Hematopoietic multipotent progenitor cell treated with erythropoietin and hydrocortisone succinate and interleukin-3 and kit ligand, for 17 days (in vitro differentiated cells): ENCODE data around the gene SLC22A25.
"Not testable (repeated sequence)": the region's sequence is repeated elsewhere in the genome, so short reads cannot be mapped to it uniquely, and the experiment has no call there.

Experiments used
- DNase-seq: peaks from one replicate; pipeline ENCODE4 v3.0.0-alpha.2; 2015; ENCODE audit warnings: low spot score

The SLC22A25 gene

DNA sequence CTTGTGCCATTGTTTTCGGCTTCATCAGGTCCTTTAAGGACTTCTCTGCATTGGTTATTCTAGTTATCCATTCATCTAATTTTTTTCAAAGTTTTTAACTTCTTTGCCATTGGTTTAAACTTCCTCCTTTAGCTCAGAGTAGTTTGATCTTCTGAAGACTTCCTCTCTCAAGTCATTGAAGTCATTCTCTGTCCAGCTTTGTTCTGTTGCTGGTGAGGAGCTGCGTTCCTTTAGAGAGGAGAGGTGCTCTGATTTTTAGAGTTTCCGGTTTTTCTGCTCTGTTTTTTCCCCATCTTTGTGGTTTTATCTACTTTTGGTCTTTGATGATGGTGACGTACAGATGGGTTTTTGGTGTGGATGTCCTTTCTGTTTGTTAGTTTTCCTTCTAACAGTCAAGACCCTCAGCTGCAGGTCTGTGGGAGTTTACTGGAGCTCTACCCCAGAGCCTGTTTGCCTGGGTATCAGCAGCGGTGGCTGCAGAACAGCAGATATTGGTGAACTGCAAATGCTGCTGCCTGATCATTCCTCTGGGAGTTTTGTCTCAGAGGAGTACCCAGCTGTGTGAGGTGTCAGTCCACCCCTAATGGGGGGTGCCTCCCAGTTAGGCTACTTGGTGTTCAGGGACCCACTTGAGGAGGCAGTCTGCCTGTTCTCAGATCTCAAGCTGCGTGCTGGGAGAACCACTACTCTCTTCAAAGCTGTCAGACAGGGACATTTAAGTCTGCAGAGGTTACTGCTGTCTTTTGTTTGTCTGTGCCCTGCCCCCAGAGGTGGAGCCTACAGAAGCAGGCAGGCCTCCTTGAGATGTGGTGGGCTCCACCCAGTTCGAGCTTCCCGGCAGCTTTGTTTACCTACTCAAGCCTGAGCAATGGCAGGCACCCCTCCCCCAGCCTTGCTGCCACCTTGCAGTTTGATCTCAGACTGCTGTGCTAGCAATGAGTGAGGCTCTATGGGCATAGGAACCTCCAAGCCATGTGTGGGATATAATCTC lies 7.6 kb downstream of the SLC22A25 start:
- DNase-seq, result not testable (repeated sequence)

DNA sequence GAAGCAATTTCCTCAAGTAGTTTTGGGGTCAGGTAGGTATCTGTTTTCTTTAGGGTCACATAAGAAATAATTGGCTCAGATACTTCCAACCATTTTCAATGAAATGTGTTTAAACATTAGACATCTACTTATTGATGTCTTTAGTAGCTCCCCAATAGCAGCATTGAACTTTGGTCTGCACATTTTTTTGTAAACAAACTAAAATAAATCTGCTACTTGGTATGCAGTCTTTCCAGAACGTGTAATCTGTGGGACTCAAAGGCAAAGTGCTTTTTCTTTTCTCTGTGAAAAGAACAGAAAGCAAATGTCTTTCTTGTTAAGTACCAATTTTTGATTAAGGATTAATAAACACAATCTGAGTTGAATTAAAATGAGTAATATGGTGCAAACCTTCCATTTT lies 13.6 kb downstream of the SLC22A25 start:
- DNase-seq, result no peak

DNA sequence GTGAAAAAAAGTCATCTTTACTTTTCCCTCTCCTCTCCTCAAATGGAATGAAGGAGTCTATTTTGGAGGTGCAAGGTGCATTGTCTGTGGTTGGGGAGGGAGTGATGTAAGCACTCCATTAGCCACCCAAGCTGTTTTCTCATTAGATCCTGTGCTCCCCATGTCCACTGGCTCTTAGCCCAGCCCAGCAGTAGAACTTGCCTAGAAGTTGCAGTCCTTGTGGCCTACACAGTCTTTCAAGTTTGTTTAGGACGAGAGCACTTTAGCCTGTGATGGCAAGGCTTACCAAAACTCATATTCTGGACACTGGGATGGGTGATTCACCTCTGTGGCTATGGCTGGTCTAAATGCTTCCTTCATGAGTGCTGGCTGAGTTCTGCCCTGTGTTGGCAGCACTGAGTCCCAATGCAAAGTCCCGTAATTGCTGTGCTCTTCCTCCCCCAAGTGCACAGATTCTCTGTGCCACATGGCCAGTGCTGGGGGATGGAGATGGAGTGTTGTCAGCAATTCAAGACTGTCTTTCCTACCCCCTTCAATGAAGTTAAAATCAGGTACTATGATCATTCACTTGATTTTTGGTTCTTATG lies 15.8 kb downstream of the SLC22A25 start:
- DNase-seq, result no peak

DNA sequence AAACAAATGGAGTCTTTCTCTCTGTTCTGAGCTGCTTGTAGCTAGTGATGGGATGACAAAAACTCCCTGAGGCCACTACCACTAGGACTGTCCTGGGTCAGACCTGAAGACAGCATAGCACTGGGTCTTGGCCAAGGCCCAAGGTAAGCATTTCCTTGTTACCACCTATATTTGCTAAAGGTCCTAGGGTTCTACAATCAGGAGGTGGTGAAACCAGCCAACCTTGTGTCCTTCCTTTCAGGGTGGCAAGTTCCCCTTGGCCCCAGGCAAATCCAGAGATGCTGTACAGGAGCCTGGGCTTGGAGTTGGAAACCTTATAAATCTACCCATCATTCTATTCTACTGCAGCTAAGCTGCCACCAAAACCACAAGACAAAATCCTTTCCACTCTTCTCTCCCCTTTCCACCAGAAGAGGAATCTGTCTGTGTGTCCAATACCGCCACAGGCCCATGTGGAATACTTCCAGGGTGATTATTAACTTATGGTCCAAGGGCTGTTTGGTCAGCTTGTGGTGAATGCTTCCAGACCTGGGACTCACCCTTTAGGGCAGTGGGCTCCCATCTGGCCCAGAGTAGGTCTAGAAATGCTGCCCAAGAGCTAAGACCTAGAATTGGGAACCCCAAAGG lies 16.8 kb downstream of the SLC22A25 start:
- DNase-seq, result no peak

DNA sequence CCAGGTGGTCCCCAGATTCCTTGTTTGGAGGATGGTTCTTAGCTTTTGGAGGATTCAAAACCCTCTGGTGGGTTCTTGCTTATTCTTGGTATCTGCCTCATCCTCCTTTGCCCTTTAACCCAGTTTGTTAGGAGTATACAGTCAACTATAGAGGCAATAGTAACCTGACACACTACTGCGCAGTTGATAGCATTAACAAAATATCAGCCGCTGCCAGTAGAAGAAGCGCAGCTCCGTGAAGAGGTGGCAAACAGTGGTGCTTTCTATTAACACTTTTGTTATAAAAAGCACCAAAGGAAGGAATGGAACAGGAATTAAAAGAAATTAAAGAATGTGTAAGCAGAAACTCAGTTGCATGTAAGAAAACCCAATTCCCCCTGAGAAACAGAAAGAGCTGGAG lies 29.3 kb downstream of the SLC22A25 start:
- no peak for DNase-seq

DNA sequence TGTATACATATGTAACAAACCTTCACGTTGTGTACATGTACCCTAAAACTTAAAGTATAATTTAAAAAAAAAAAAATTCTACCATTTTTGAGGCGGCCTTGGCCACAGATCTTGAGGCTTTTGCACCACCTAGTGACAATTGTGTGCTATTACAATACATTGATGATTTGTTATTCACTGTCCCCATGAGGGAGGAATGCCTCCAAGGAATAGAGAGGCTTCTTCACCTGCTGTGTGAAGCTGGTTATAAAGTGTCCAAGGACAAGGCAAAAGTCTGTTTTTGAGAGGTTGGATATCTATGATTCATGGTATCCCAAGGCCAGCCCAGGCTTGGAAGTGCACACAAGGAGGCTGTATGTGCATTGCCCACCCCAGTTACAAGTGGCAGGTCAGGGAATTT lies 30.7 kb downstream of the SLC22A25 start:
- DNase-seq, result peak; percentile 34

DNA sequence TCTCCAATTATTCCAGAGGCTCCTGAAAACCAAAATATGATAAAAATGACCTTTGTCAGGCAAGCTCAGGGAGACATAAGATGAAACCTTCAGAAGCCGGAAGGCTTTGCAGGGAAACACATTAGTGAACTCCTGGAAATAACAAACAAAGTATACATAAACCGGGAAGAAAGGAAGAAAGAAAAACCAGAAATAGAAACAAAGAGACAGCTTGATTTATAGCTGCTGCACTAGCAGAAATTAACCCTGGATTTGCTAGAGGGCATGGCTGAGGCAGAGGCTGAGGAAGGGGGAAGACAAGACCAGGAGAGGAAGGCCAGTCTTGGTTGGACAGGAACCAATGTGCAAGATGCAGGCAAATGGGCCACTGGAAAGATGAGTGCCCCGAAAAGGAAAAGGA lies 33.3 kb downstream of the SLC22A25 start:
- DNase-seq, result no peak
